Mesenchymal stem cell (in vitro differentiated cells and primary cell): ENCODE results near the gene SKA1.

ENCODE experiments used
- DNase-seq: peaks from one replicate; pipeline ENCODE4 v3.0.0-alpha.2; 2013
- H2AFZ ChIP-seq: one replicate; pipeline ENCODE4 v1.6.1; 2013; ENCODE audit warnings: low read depth, mild to moderate bottlenecking, control low read depth, inconsistent platforms, low read length, moderate library complexity
- H2AK5ac ChIP-seq: 2 replicates; pipeline ENCODE4 v1.6.1; 2013; ENCODE audit warnings: low read length, moderate library complexity, mild to moderate bottlenecking, inconsistent platforms; ENCODE audit not compliant: severe bottlenecking
- H2BK120ac ChIP-seq: one replicate; pipeline ENCODE4 v1.6.1; 2013; ENCODE audit warnings: low read depth, mild to moderate bottlenecking, inconsistent platforms, low read length, moderate library complexity
- H2BK12ac ChIP-seq, 2 experiments: one replicate each; pipeline ENCODE4 v1.6.1; 2013; ENCODE audit warnings: inconsistent platforms in 2 of 2, low read length in 2 of 2, mild to moderate bottlenecking in 2 of 2, moderate library complexity in 2 of 2, control low read depth in 1 of 2
- H2BK15ac ChIP-seq: one replicate; pipeline ENCODE4 v1.6.1; 2013; ENCODE audit warnings: mild to moderate bottlenecking, low read depth, inconsistent platforms; ENCODE audit not compliant: poor library complexity, severe bottlenecking
- H2BK5ac ChIP-seq: 2 replicates; pipeline ENCODE4 v1.6.1; 2013; ENCODE audit warnings: low read depth, mild to moderate bottlenecking, low read length, control low read depth, inconsistent platforms; ENCODE audit not compliant: poor library complexity, severe bottlenecking
- H3K14ac ChIP-seq, 2 experiments: one replicate each; pipeline ENCODE4 v1.6.1; 2013; ENCODE audit warnings: inconsistent platforms in 2 of 2, low read length in 2 of 2, control low read depth in 1 of 2, mild to moderate bottlenecking in 1 of 2, moderate library complexity in 1 of 2
- H3K18ac ChIP-seq, 2 experiments: one replicate each; pipeline ENCODE4 v1.6.1; 2013; ENCODE audit warnings: inconsistent platforms in 2 of 2, low read length in 2 of 2, control low read depth in 1 of 2, low read depth in 1 of 2, mild to moderate bottlenecking in 1 of 2
- H3K23ac ChIP-seq, 2 experiments: one replicate each; pipeline ENCODE4 v1.6.1; 2013; ENCODE audit warnings: inconsistent platforms in 2 of 2, low read length in 2 of 2, mild to moderate bottlenecking in 2 of 2, moderate library complexity in 2 of 2, control low read depth in 1 of 2
- H3K27ac ChIP-seq: 2 replicates; pipeline ENCODE4 v1.5.1; 2013; ENCODE audit warnings: mild to moderate bottlenecking, moderate library complexity, low read length, control low read depth, inconsistent platforms; ENCODE audit not compliant: poor library complexity, severe bottlenecking
- H3K27me3 ChIP-seq, 2 experiments: 2 replicates each; pipeline versions ENCODE4 v1.6.1 to v1.7.0; 2013; ENCODE audit warnings: low read length in 2 of 2, mild to moderate bottlenecking in 2 of 2, moderate library complexity in 2 of 2, control low read depth in 1 of 2, inconsistent platforms in 1 of 2; ENCODE audit not compliant: control insufficient read depth in 1 of 2, insufficient read depth in 1 of 2
- H3K36me3 ChIP-seq, 2 experiments: 2 replicates each; pipeline versions ENCODE4 v1.6.1 to v1.7.0; 2013; ENCODE audit warnings: low read length in 2 of 2, control low read depth in 1 of 2, inconsistent platforms in 1 of 2, low read depth in 1 of 2, mild to moderate bottlenecking in 1 of 2; ENCODE audit not compliant: insufficient read depth in 2 of 2, control insufficient read depth in 1 of 2
- H3K4ac ChIP-seq, 2 experiments: one replicate each; pipeline ENCODE4 v1.6.1; 2013; ENCODE audit warnings: inconsistent platforms in 2 of 2, low read length in 2 of 2, mild to moderate bottlenecking in 2 of 2, moderate library complexity in 2 of 2, control low read depth in 1 of 2, low read depth in 1 of 2
- H3K4me1 ChIP-seq: 2 replicates; pipeline ENCODE4 v1.6.1; 2013; ENCODE audit warnings: low read depth, low read length, control low read depth; ENCODE audit not compliant: control insufficient read depth, insufficient read depth
- H3K4me2 ChIP-seq: 2 replicates; pipeline ENCODE4 v1.6.1; 2013; ENCODE audit warnings: low read length, mild to moderate bottlenecking, inconsistent platforms; ENCODE audit not compliant: poor library complexity, severe bottlenecking
- H3K4me3 ChIP-seq, 2 experiments: 2 replicates each; pipeline versions ENCODE4 v1.5.1 to v1.7.0; 2013; ENCODE audit warnings: low read length in 2 of 2, mild to moderate bottlenecking in 2 of 2, control low read depth in 1 of 2, low read depth in 1 of 2; ENCODE audit not compliant: insufficient read depth in 1 of 2
- H3K79me1 ChIP-seq: replicated peaks from 2 replicates; pipeline ENCODE4 v1.6.1; 2013; ENCODE audit warnings: mild to moderate bottlenecking, control low read depth, low read length, inconsistent platforms; ENCODE audit not compliant: poor library complexity, severe bottlenecking
- H3K9ac ChIP-seq: 2 replicates; pipeline ENCODE4 v1.7.0; 2013; ENCODE audit warnings: mild to moderate bottlenecking, low read length, moderate library complexity
- H3K9me3 ChIP-seq: 2 replicates; pipeline ENCODE4 v1.7.0; 2013; ENCODE audit warnings: mild to moderate bottlenecking, low read length; ENCODE audit not compliant: control insufficient read depth
- H4K8ac ChIP-seq: one replicate; pipeline ENCODE4 v1.6.1; 2013; ENCODE audit warnings: inconsistent platforms, mild to moderate bottlenecking, low read length, moderate library complexity
- H4K91ac ChIP-seq: one replicate; pipeline ENCODE4 v1.6.1; 2013; ENCODE audit warnings: mild to moderate bottlenecking, low read length, inconsistent platforms
- WGBS: methylation state at CpG from one replicate; pipeline ENCODE4 v1.1.7; 2013; ENCODE audit warnings: mixed read lengths; 5-methylcytosine and 5-hydroxymethylcytosine counted together

Gene SKA1

DNA sequence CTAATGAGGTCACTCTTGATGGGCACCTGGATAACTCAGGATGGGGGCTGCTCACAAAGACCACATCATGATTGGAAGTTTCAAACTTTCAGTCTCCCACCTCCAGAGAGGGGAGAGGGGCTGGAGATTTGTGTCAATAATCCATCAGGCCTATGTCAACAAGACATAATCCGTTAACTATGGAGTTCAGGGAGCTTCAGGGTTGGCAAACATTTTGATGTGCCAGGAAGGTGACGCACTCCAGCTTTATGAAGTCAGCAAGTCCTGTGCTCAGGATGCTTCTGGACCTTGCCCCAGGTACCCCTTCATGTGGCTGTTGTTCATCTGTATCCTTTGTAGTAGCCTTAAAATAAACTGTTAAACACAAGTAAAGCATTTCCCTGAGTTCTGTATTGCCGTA, 19.0 kb downstream of the SKA1 start:
- no peak overlapping the region for H4K8ac ChIP-seq
- peaks cover 0 to 6% of the 10 kb centered on the region in 2 experiments for H3K27me3 ChIP-seq

DNA sequence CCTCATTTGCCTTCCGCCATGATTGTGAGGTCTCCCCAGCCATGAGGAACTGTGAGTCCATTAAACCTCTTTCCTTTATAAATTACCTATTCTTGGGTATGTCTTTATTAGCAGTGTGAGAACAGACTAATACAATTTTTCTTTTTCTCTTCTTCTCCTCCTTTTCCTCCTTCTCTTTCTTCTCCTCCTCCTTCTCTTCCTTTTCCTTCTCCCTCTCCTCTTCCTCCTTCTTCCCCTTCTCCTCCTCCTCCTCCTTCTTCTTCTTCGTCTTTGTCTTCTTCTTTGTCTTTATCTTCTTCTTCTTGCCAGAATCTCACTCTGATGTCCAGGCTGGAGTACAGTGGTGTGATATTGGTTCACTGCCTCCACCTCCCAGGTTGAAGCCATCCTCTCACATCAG, 20.2 kb downstream of the SKA1 start:
- no peak overlapping the region for H3K4me2 ChIP-seq
- no peak overlapping the region for H3K4me3 ChIP-seq
- no peaks in the 10 kb centered on the region for H3K4me1 ChIP-seq
- no peak overlapping the region for H2BK120ac ChIP-seq
- H3K9ac ChIP-seq, result no peak overlapping the region
- WGBS, result 80% methylated on average over 1 of the region's 2 CpGs
- no peak overlapping the region for H4K8ac ChIP-seq
- peaks cover 3 to 11% of the 10 kb centered on the region in 2 experiments for H3K27me3 ChIP-seq
- H3K79me1 ChIP-seq, result no peaks in the 10 kb centered on the region
- no peak overlapping the region for H3K27ac ChIP-seq
- H3K23ac ChIP-seq, result no peak overlapping the region
- H3K9me3 ChIP-seq, result no peaks in the 10 kb centered on the region
- H2BK12ac ChIP-seq, result no peak overlapping the region
- no peaks in the 10 kb centered on the region for H3K36me3 ChIP-seq
- H3K14ac ChIP-seq, result no peak overlapping the region
- no peak overlapping the region for H4K91ac ChIP-seq
- H2BK15ac ChIP-seq, result no peak overlapping the region
- no peak overlapping the region for H2AFZ ChIP-seq
- H2AK5ac ChIP-seq, result no peak overlapping the region
- no peak for DNase-seq
- H3K4ac ChIP-seq, result no peak overlapping the region
- H2BK5ac ChIP-seq, result no peak overlapping the region
- no peak overlapping the region for H3K18ac ChIP-seq

More for the DNA sequence above, 19.0 kb downstream of the SKA1 start:
- Histone ChIP-seq H2BK15ac (no peak overlapping the region), H3K4ac (no peak overlapping the region), H3K4me2 (no peak overlapping the region), H2BK5ac (no peak overlapping the region), H3K18ac (no peak overlapping the region), H3K36me3 (no peaks in the 10 kb centered on the region), H3K4me3 (no peak overlapping the region), H2AK5ac (no peak overlapping the region), H3K4me1 (no peaks in the 10 kb centered on the region), H4K91ac (no peak overlapping the region), H2BK120ac (no peak overlapping the region), H3K27ac (no peak overlapping the region), H2AFZ (no peak overlapping the region), H3K79me1 (no peaks in the 10 kb centered on the region), H3K9ac (no peak overlapping the region), H2BK12ac (no peak overlapping the region), H3K9me3 (no peaks in the 10 kb centered on the region), H3K14ac (no peak overlapping the region), H3K23ac (no peak overlapping the region)
- DNase-seq, result no peak
- WGBS, result 98% methylated on average over 3 of the region's 3 CpGs

DNA sequence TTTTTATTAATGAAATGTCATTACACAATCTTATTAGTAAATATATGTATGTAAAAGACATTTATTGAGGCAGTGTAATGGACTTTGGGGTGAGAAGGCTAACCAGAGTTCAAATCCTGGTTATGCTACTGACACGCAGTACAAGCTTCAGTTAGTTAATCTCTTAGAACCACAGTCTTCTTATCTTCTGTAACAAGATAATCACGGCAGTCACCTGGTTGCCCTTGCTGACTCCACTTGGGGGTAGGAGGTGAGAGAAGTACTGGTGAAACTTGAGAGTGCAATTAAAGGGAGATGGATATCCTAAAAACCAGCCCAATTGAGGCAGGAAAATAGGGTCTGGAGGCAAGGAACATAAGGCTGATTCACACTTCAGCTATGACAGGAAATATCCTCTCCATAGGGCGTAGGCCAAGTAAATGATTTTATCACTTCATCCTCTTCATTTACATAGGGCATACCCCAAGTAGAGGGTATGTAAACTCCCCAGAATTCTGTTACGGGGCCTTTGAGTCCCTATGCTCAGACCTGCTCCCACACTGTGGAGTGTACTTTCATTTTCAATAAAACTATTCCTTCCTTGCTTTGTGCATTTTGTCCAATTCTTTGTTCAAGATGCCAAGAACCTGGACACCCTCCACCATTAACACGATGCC, 21.3 kb downstream of the SKA1 start:
- Histone ChIP-seq H3K4me1 (no peaks in the 10 kb centered on the region), H3K23ac (no peak overlapping the region), H2BK15ac (no peak overlapping the region), H3K9ac (no peak overlapping the region), H2AFZ (no peak overlapping the region), H3K27ac (no peak overlapping the region), H3K36me3 (no peaks in the 10 kb centered on the region), H3K79me1 (no peaks in the 10 kb centered on the region), H3K4me3 (no peak overlapping the region), H3K14ac (no peak overlapping the region), H4K8ac (no peak overlapping the region), H3K4ac (no peak overlapping the region), H2BK12ac (no peak overlapping the region), H3K18ac (no peak overlapping the region), H3K4me2 (no peak overlapping the region), H2BK5ac (no peak overlapping the region), H3K27me3 (peaks cover 3 to 15% of the 10 kb centered on the region in 2 experiments), H2AK5ac (no peak overlapping the region), H4K91ac (no peak overlapping the region), H2BK120ac (no peak overlapping the region), H3K9me3 (no peaks in the 10 kb centered on the region)
- DNase-seq, result peak; percentile 18
- 37% methylated on average over 4 of the region's 5 CpGs for WGBS

DNA sequence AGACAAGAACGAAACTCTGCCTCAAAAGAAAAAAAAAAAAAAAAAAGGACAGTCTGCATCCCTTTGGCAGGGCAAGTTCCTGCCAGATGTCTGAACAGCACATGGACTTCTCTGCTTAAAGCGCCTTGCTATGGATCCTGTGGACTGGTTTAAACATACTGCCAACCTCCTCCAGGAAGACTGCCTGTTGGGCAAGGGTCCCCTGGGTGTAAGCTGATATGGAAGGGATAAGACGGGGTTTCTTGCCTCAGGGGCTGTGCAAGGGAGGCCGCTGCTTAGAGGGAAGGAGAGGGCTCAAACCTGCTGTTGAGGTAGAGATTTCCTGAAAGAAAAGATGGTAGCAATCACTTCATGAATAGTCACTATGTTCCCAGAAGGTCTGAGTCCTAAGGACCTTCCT, 22.2 kb downstream of the SKA1 start:
- no peak overlapping the region for H3K23ac ChIP-seq
- no peak overlapping the region for H2BK12ac ChIP-seq
- H3K27ac ChIP-seq, result no peak overlapping the region
- DNase-seq, result no peak
- H3K27me3 ChIP-seq, result peaks cover 3 to 24% of the 10 kb centered on the region in 2 experiments
- H3K4me3 ChIP-seq, result no peak overlapping the region
- peak overlapping the region; percentile 79 for H4K8ac ChIP-seq
- H4K91ac ChIP-seq, result no peak overlapping the region
- H3K4ac ChIP-seq, result no peak overlapping the region
- no peaks in the 10 kb centered on the region for H3K79me1 ChIP-seq
- H3K14ac ChIP-seq, result no peak overlapping the region
- no peak overlapping the region for H2BK5ac ChIP-seq
- 93% methylated on average over 4 of the region's 4 CpGs for WGBS
- no peak overlapping the region for H3K4me2 ChIP-seq
- H2AFZ ChIP-seq, result no peak overlapping the region
- H3K4me1 ChIP-seq, result peaks cover 3% of the 10 kb centered on the region
- H2AK5ac ChIP-seq, result no peak overlapping the region
- H2BK120ac ChIP-seq, result no peak overlapping the region
- H3K18ac ChIP-seq, result no peak overlapping the region
- H3K36me3 ChIP-seq, result no peaks in the 10 kb centered on the region
- no peaks in the 10 kb centered on the region for H3K9me3 ChIP-seq
- H2BK15ac ChIP-seq, result no peak overlapping the region
- no peak overlapping the region for H3K9ac ChIP-seq
